Neural cell (in vitro differentiated cells): ENCODE data around the gene SLC19A1. TPM values are rescaled to one million over a fixed set of nuclear protein-coding genes. Genes with fewer than 3 reads are reported as not detected.

ENCODE experiments used
- H2AFZ ChIP-seq: fragments of 200-600, 300-800 bp; sonication (generic), shearing (Covaris generic); 2 replicates; pipeline ENCODE4 v1.6.0; 2014; ENCODE audit warnings: low read depth, mild to moderate bottlenecking, antibody characterized with exemption, low read length, moderate library complexity
- H3F3A ChIP-seq: fragments of 200-600 bp; shearing (Covaris generic); 2 replicates; pipeline ENCODE4 v1.6.1; 2016; ENCODE audit warnings: mild to moderate bottlenecking, moderate library complexity, mixed read lengths, antibody characterized with exemption, low read length; ENCODE audit not compliant: insufficient read depth, poor library complexity, severe bottlenecking
- H3K27ac ChIP-seq: fragments of 200-600, 300-800 bp; sonication (generic), shearing (Covaris generic); 2 replicates; pipeline ENCODE4 v1.5.1; 2014; ENCODE audit warnings: mild to moderate bottlenecking, low read length, moderate library complexity
- H3K27me3 ChIP-seq: fragments of 300-800, 200-600 bp; sonication (generic), shearing (Covaris generic); 2 replicates; pipeline ENCODE4 v1.6.0; 2014; ENCODE audit warnings: mild to moderate bottlenecking, low read depth, low read length, moderate library complexity; ENCODE audit not compliant: insufficient read depth
- H3K36me3 ChIP-seq: fragments of 300-800, 200-600 bp; sonication (generic), shearing (Covaris generic); 2 replicates; pipeline ENCODE4 v1.5.1; 2014; ENCODE audit warnings: mild to moderate bottlenecking, antibody characterized with exemption, low read length, moderate library complexity; ENCODE audit not compliant: insufficient read depth
- H3K4me2 ChIP-seq: fragments of 300-800, 200-600 bp; sonication (generic), shearing (Covaris generic); 2 replicates; pipeline ENCODE4 v1.6.0; 2014; ENCODE audit warnings: mild to moderate bottlenecking, low read length
- H3K4me3 ChIP-seq: fragments of 300-800, 200-600 bp; sonication (generic), shearing (Covaris generic); 2 replicates; pipeline ENCODE4 v1.5.1; 2014; ENCODE audit warnings: mild to moderate bottlenecking, low read length, moderate library complexity
- H3K79me2 ChIP-seq: fragments of 200-600 bp; shearing (Covaris generic); replicated peaks from 2 replicates; pipeline ENCODE4 v1.6.0; 2014; ENCODE audit warnings: mild to moderate bottlenecking, low read length, moderate library complexity; ENCODE audit not compliant: insufficient read depth
- H3K9ac ChIP-seq: fragments of 300-800, 200-600 bp; sonication (generic), shearing (Covaris generic); 2 replicates; pipeline ENCODE4 v1.6.1; 2016; ENCODE audit warnings: mild to moderate bottlenecking, low read length, mixed read lengths
- H3K9me2 ChIP-seq: fragments of 200-600 bp; shearing (Covaris generic); 2 replicates; pipeline ENCODE4 v1.6.1; 2016; ENCODE audit warnings: mild to moderate bottlenecking, low read length, mixed read lengths; ENCODE audit not compliant: insufficient read depth
- H3K9me3 ChIP-seq: fragments of 200-600, 300-800 bp; sonication (generic), shearing (Covaris generic); 2 replicates; pipeline ENCODE4 v1.6.1; 2016; ENCODE audit warnings: mild to moderate bottlenecking, mixed run types, low read length, moderate library complexity, mixed read lengths
- H4K20me1 ChIP-seq: fragments of 200-600 bp; shearing (Covaris generic); 2 replicates; pipeline ENCODE4 v1.6.1; 2016; ENCODE audit warnings: mild to moderate bottlenecking, mixed run types; ENCODE audit not compliant: insufficient read depth
- CTCF ChIP-seq: fragments of 450-650 bp; IDR thresholded peaks from 2 replicates; pipeline ENCODE4 v1.5.1; 2014; ENCODE audit warnings: antibody characterized with exemption, mild to moderate bottlenecking, moderate library complexity; ENCODE audit not compliant: poor library complexity, severe bottlenecking
- EP300 ChIP-seq: fragments of 450-650 bp; conservative IDR thresholded peaks from 2 replicates; pipeline ENCODE4 v1.6.1; 2014; ENCODE audit warnings: antibody characterized with exemption, mild to moderate bottlenecking, moderate library complexity; ENCODE audit not compliant: poor library complexity, severe bottlenecking
- EZH2 ChIP-seq: fragments of 200-600, 300-800 bp; shearing (Covaris generic), sonication (generic); IDR thresholded peaks from 2 replicates; pipeline ENCODE4 v1.6.1; 2014; ENCODE audit warnings: antibody characterized with exemption, low read length, borderline replicate concordance, mild to moderate bottlenecking; ENCODE audit not compliant: insufficient read depth, poor library complexity, severe bottlenecking
- MXI1 ChIP-seq: fragments of 450-650 bp; conservative IDR thresholded peaks from 2 replicates; pipeline ENCODE4 v1.6.1; 2014; ENCODE audit warnings: antibody characterized with exemption, mild to moderate bottlenecking; ENCODE audit not compliant: poor library complexity, severe bottlenecking
- POLR2AphosphoS5 ChIP-seq: IDR thresholded peaks from 2 replicates; pipeline ENCODE4 v1.6.1; 2012
- RAD21 ChIP-seq: fragments of 450-650 bp; conservative IDR thresholded peaks from 2 replicates; pipeline ENCODE4 v1.6.1; 2014; ENCODE audit warnings: antibody characterized with exemption, mild to moderate bottlenecking, moderate library complexity
- REST ChIP-seq: IDR thresholded peaks from 2 replicates; pipeline ENCODE4 v1.6.1; 2012; ENCODE audit warnings: borderline replicate concordance
- SMC3 ChIP-seq: fragments of 450-650 bp; conservative IDR thresholded peaks from 2 replicates; pipeline ENCODE4 v1.6.1; 2014; ENCODE audit warnings: antibody characterized with exemption, mild to moderate bottlenecking, moderate library complexity; ENCODE audit not compliant: poor library complexity
- TAF1 ChIP-seq: IDR thresholded peaks from 2 replicates; pipeline ENCODE4 v1.6.1; 2012; ENCODE audit warnings: low read depth
- polyA plus RNA-seq: library from polyadenylated mRNA; depleted of rRNA; stranded (reverse); fragments of >200 nt; gene quantifications from 2 replicates; pipeline ENCODE4 v1.2.3, GENCODE V29; 2014

The SLC19A1 gene
- polyA plus RNA-seq, 1 donor from 2014 or later, result 2.9 TPM

GRCh38 chr21:45511007-45511406, 31.2 kb downstream of the SLC19A1 start:
- H3K27me3 ChIP-seq, result no peaks in the 10 kb centered on the region
- H3K36me3 ChIP-seq, result no peaks in the 10 kb centered on the region
- TF ChIP-seq CTCF, result no peak
- no peak for TF ChIP-seq EP300
- no peak for TF ChIP-seq TAF1
- TF ChIP-seq MXI1, result no peak
- TF ChIP-seq SMC3, result no peak
- no peak for TF ChIP-seq REST
- no peak for TF ChIP-seq POLR2AphosphoS5
- no peak for TF ChIP-seq RAD21
- no peak for TF ChIP-seq EZH2
- H3K4me3 ChIP-seq, result no peak overlapping the region
- H3K9me2 ChIP-seq, result no peaks in the 10 kb centered on the region
- no peak overlapping the region for H3K9ac ChIP-seq
- no peaks in the 10 kb centered on the region for H3K9me3 ChIP-seq
- H3K4me2 ChIP-seq, result no peak overlapping the region
- H2AFZ ChIP-seq, result no peak overlapping the region
- H3F3A ChIP-seq, result no peaks in the 10 kb centered on the region
- H4K20me1 ChIP-seq, result no peaks in the 10 kb centered on the region
- no peak overlapping the region for H3K27ac ChIP-seq
- H3K79me2 ChIP-seq, result no peaks in the 10 kb centered on the region

GRCh38 chr21:45510466-45510955, 31.7 kb downstream of the SLC19A1 start:
- no peak overlapping the region for H3K27ac ChIP-seq
- no peaks in the 10 kb centered on the region for H3K79me2 ChIP-seq
- no peaks in the 10 kb centered on the region for H3K27me3 ChIP-seq
- H3K4me2 ChIP-seq, result no peak overlapping the region
- no peak overlapping the region for H3K9ac ChIP-seq
- no peaks in the 10 kb centered on the region for H3F3A ChIP-seq
- no peaks in the 10 kb centered on the region for H3K9me2 ChIP-seq
- H3K9me3 ChIP-seq, result no peaks in the 10 kb centered on the region
- no peaks in the 10 kb centered on the region for H4K20me1 ChIP-seq
- no peak overlapping the region for H2AFZ ChIP-seq
- H3K36me3 ChIP-seq, result no peaks in the 10 kb centered on the region
- TF ChIP-seq POLR2AphosphoS5 (no peak), TAF1 (no peak)
- H3K4me3 ChIP-seq, result no peak overlapping the region
